Stimulated activated CD4-positive, alpha-beta T cell treated with anti-CD3 and anti-CD28 coated beads, TNF-alpha, amount 100 ng/mL, for 1 hour (primary cell): Measurements from ENCODE around the gene TTC39B.
A peak's percentile ranks its signal among the peaks of the same experiment; 100 is the strongest.

Experiments used
- DNase-seq, 3 donors: peaks; one replicate each; pipeline ENCODE4 v3.0.0-alpha.2; 2020; ENCODE audit warnings: low read depth in 3 of 3, low spot score in 1 of 3

Gene TTC39B

DNA sequence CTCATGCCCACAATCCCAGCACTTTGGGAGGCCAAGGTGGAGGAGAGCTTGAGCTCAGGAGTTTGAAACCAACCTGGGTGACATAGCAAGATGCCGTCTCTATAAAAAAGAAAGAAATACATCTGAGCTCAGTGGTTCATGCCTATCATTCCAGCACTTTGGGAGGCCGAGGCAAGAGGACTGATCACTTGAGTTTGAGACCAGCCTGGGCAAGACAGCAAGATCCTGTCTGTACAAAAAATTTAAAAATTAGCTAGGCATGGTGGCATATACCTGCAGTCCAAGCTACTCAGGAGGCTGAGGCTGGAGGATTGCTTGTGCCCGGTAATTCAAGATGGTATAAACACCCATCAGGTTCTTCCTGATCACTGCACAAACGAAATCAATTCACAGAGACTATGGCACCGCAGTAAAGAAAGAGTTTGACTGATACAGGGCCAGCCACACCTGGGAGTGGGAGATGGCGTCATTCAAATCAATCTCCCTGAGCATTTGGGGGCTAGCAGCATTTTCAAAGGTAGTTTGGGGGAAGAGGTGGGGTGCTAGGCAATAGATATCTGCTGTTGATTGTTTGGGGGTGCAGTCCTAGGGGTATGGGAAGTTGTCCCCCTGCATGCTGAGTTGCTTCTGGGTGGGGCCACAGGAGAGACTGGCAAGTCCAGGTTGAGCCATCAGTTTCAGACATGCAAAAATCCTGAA, 169.2 kb downstream of the TTC39B start:
- DNase-seq, result no peak

DNA sequence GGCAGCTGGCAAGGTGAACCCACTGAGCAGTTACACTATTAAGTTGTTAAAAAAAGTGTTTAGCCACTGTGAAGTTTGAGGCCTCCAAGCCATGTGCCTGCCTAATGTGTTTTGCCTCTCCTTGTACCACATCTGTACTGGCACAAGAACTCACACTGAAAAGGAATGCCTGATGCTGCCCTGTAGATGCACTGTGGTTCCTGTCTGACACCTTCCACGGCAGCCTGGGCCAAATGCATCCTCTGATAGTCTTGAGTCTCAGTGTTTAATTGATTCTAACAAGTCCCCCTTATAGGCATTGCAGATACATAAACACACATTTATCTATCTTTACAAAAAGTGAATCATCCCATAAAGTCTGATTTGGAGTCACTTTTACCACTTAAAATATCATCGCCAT, 169.9 kb downstream of the TTC39B start:
- DNase-seq, result no peak

DNA sequence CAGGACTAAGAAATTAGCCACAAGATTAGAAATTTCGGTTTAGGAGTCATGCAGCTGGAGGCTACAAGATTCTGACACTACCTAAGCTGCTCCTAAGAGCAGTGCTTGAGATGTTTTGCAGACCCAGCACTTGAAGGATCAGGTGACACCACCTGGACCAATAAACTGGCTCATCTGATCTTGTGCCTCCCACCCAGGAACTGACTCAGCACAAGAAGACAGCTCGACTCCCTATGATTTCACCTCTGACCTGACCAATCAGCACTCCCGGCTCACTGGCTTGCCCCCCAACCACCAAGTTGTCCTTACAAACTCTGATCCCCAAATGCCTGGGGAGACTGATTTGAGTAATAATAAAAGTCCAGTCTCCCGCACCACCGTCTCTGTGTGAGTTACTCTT, 170.4 kb downstream of the TTC39B start:
- DNase-seq, result no peak

DNA sequence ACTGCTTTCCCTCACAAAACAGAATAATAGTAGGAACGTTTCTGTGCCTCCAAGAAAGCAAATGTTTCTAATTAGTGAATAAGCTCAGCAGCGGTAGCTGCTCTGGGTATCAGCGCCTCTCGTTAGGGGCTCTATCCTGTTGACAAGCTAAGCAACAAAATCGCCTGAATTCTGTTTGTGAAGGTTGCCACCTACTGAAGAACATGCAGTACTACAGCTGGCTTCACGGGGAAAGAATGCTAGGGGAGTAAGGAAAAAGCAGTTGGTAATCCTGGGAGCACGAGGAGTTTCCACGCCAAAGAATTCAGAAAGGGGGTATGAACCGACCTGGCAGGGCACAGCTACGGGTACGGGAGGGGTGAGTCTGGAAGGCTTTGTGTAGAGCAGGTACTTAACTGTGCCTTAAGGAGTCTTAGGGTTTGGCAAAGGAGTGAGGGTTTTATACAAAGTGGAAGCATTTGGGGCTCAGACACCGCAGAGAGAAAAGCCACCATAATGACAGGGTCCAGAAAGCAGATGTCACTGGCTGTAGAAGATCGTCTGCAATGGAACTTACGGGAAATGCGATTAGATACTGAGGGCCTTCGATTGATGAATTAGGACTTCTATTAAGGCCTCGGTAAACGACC, 171.7 kb downstream of the TTC39B start:
- peak in 1 of 3 donors; percentile 11 for DNase-seq

DNA sequence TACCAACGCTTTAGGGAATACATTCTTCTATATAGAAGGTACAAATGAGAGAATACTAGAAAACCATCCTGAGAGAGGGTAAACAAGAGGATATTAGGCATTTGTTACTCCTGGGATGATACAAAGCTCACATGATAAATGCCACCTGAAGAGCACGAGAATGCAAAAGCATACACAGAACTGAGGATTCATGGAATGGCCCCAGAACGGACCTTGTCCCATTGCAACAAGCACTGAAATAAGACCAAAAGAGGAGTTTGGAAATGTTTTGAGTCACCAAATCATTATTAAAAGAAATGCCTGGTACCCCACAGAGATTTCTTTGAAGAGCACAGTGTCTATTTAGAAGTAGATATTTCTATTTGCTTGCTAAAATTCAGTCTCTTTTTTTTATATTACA, 173.5 kb downstream of the TTC39B start:
- no peak for DNase-seq

DNA sequence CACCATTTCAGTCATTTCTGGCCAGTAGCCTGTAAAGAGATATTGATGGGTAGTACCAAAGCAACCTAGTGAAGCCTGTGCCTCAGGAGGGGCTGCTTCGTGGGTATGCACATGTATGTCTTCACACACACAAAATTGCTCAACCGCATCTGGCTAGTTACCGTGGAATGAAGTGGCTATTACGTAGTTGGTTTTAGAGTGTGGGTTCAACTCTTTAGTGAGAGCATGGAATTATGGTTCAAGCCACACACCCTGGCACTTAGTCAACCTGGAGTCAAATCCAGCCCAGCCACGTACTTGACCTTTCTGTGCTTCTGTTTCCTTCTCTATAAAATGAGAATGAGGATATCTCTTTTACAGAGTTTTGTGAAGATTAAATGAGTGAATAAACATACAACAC, 174.9 kb downstream of the TTC39B start:
- no peak for DNase-seq

DNA sequence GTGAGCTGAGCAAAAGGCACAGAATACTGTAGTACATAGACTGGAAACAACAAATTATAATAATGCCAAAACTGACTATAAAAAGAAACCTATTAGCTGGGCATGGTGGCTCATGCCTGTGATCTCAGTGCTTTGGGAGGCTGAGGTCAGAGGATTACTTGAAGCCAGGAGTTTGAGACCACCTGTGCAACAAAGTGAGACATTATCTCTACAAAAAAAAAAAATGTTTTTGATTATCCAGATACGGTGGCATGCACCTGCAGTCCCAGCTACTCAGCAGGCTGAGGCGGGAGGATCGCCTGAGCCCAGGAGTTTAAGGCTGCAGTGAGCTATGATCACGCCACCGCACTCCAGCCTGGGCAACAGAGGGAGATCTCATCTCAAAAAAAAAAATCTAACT, 175.9 kb downstream of the TTC39B start:
- DNase-seq, result no peak

DNA sequence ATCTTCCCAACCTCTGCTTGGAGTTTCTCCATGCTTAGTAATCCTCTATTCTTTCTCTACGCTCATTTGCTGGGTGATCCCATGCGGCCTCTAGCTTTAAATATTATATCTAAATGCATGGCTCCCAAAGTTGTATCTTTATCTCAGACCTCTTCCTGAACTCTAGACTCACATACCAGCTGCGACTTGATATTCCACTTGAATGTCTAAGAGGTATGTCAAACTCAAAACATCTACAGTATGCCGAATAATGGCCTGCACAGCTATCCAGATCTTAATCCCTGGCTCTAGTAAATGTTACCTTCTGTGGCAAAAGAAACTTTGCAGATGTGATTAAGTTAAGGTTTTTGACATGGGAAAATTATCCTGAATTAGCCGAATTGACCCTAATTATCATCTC, 179.2 kb downstream of the TTC39B start:
- DNase-seq, result no peak

DNA sequence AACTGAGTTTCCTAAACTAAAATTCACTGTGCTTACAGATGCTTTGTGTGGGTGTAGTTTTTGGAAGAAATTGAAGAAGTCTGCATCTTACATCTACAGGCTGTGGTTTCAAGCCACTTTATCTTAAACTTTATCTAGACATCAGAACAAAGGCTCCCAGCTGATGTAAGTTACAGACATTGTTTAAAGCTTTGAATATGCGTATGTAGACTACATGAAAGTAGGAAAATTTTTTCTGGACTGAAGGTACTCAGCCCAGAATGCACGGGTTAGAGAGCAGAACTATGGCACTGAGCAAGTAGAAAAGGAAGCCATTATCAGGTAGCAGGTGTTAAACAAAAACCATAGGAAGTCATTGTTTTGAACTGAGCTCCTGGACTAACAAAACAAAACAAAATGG, 185.4 kb downstream of the TTC39B start:
- DNase-seq, result no peak

DNA sequence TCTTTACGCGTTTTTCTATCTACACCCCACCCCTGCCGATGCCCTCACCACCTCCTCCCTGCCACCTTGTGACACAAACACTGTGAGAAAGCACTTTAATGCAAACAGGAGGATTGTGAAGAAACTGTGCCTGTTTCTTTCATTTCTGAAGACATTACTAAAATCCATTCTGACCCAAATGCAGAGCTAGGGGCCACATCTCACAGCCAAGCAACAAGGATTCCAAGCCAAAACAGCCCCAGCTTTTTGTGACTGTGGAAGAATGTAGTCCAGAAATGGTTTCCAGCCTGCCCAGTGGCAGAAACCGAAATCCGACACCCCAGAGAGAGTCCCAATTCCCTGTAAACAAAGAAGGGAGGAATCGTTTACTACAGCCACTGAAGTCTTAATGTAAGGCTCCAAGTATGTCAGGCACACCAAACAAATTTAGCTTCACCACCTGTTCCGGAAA, 190.9 kb downstream of the TTC39B start:
- DNase-seq, result no peak

DNA sequence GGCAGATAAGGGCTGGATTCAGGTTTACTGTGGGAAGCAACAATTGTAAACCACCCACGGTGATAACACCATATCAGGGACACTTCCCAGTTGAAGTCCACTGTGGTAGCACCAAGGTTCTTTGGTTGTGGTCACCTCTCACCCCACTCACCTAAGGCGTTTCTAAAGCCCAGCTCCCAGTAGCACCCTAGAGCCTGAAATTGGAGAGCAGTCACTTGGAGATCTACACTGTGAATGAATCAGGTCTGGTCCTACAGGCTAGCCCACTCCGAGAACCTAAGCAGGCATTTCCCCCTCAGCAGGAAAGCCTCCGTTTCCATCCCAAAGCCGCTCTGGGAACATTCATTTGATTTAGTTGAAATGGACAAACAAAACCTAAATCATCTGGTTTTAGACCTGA, 191.3 kb downstream of the TTC39B start:
- no peak for DNase-seq

DNA sequence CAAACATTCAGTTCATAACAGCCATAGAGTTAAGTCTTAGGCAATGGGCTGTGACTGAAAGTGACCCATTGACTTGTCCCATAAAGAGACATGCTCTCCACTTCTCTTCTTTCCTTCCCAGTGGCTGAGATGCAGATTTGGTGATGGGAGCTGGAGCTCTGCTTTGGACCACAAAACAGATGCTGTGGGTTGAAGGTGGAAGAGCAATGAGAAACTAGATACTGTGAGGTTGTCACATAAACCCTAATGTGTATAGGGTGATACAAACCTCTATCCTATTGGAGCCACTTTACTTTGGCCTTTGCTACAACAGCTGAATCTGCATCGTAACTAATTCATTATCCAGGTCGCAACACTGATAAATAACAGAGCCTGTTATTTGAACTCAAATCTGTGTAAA, 192.0 kb downstream of the TTC39B start:
- DNase-seq, result no peak
